Activated T-cell treated with anti-CD3 and anti-CD28 coated beads, Interleukin-2, amount 50 U/mL, for 48 hours (primary cell): ENCODE results near the gene CSDE1.

Experiments
- DNase-seq, 2 experiments: peaks; one replicate each; pipeline ENCODE4 v3.0.0-alpha.2; 2020

The CSDE1 gene

GRCh38 chr1:114746450-114747121, 11.2 kb downstream of the CSDE1 start:
- DNase-seq, result no peak

- no peak for DNase-seq
Measured at GRCh38 chr1:114745291-114745690, 12.5 kb downstream of the CSDE1 start.

- DNase-seq, result no peak
Measured at GRCh38 chr1:114741963-114742746, 15.6 kb downstream of the CSDE1 start.

- no peak for DNase-seq
Measured at GRCh38 chr1:114740331-114740730, 17.5 kb downstream of the CSDE1 start.

GRCh38 chr1:114737314-114737849, 20.4 kb downstream of the CSDE1 start:
- DNase-seq, result no peak

- DNase-seq, result no peak
Measured at GRCh38 chr1:114735479-114735878, 22.3 kb downstream of the CSDE1 start.

GRCh38 chr1:114729782-114730181, 28.0 kb downstream of the CSDE1 start:
- no peak for DNase-seq

- no peak for DNase-seq
Measured at GRCh38 chr1:114728553-114728952, 29.2 kb downstream of the CSDE1 start.

GRCh38 chr1:114725230-114725629, 32.6 kb downstream of the CSDE1 start:
- DNase-seq, result no peak

GRCh38 chr1:114723915-114724314, 33.9 kb downstream of the CSDE1 start:
- no peak for DNase-seq

- DNase-seq, result no peak
Measured at GRCh38 chr1:114723457-114723856, 34.3 kb downstream of the CSDE1 start.

GRCh38 chr1:114720492-114720891, 37.3 kb downstream of the CSDE1 start:
- no peak for DNase-seq

- no peak for DNase-seq
Measured at GRCh38 chr1:114719424-114719787, 38.4 kb downstream of the CSDE1 start.

GRCh38 chr1:114718661-114719423, 38.9 kb downstream of the CSDE1 start:
- DNase-seq, result peak; percentile 31 to 49

- DNase-seq, result peak; percentile 96
Measured at GRCh38 chr1:114716304-114717170, 41.2 kb downstream of the CSDE1 start, which contains the start of gene NRAS. Gene NRAS, minus strand, starts transcription at chr1:114716771. Its CDS starts 611 bp downstream, at chr1:114716160.

GRCh38 chr1:114715952-114716303, 41.9 kb downstream of the CSDE1 start:
- no peak for DNase-seq

- DNase-seq, result no peak
Measured at GRCh38 chr1:114712977-114713376, 44.8 kb downstream of the CSDE1 start.

- no peak for DNase-seq
Measured at GRCh38 chr1:114710360-114710759, 47.4 kb downstream of the CSDE1 start.

GRCh38 chr1:114707604-114708003, 50.2 kb downstream of the CSDE1 start:
- DNase-seq, result no peak

GRCh38 chr1:114703242-114703641, 54.5 kb downstream of the CSDE1 start:
- DNase-seq, result no peak

GRCh38 chr1:114702737-114703136, 55.0 kb downstream of the CSDE1 start:
- DNase-seq, result no peak

- no peak for DNase-seq
Measured at GRCh38 chr1:114701931-114702330, 55.9 kb downstream of the CSDE1 start.
